ENCODE results near the gene GCNT2.

GCNT2 gene

DNA sequence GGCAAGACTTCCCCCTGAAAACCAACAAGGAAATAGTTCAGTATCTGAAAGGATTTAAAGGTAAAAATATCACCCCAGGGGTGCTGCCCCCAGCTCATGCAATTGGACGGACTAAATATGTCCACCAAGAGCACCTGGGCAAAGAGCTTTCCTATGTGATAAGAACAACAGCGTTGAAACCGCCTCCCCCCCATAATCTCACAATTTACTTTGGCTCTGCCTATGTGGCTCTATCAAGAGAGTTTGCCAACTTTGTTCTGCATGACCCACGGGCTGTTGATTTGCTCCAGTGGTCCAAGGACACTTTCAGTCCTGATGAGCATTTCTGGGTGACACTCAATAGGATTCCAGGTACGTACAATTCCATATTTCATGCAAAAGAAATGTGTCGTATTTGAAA is 35.8 kb downstream of the GCNT2 start:
- no peak overlapping the region for H3K27ac ChIP-seq (ENCODE audit: low read depth in 2 of 2, low read length in 2 of 2)
- H3K9me3 ChIP-seq (ENCODE audit: control insufficient read depth in 2 of 2, low read length in 2 of 2): no peaks in the 10 kb centered on the region
- H3K9ac ChIP-seq (ENCODE audit: low read depth in 1 of 2, low read length in 2 of 2): no peak overlapping the region
- H3K4me1 ChIP-seq (ENCODE audit: control insufficient read depth in 2 of 2, insufficient read depth in 2 of 2, low read length in 2 of 2): peaks cover 9 to 20% of the 10 kb centered on the region in 2 donors
- H3K36me3 ChIP-seq (ENCODE audit: control insufficient read depth in 2 of 2, insufficient read depth in 2 of 2, low read length in 2 of 2): no peaks in the 10 kb centered on the region
- no peaks in the 10 kb centered on the region for H3K27me3 ChIP-seq (ENCODE audit: control insufficient read depth in 2 of 2, insufficient read depth in 2 of 2, low read length in 2 of 2)
- peak overlapping the region; percentile 2 to 63 for H3K4me3 ChIP-seq (ENCODE audit: low read length in 2 of 2)

DNA sequence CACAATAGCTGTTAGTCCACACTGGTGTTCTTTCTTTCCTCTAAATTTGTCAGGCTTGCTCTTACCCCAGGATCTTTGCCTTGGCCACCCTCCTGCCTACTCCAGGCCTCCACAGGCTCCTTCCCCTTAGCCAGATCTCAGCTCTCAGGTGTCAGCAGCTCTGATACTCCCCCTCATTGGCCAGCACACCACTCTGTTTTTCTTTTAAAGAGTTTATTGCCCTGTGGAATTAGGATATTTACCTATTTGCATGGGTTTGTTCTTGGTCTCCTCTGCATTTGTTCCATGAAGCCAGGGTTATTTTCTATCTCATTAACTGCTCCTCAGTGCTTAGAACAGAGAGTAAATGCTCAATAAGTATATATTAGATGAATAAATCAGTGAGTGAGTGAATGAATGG is 36.8 kb downstream of the GCNT2 start:
- Histone ChIP-seq H3K4me1 (ENCODE audit: control insufficient read depth in 2 of 2, insufficient read depth in 2 of 2, low read length in 2 of 2) (peaks cover 9 to 13% of the 10 kb centered on the region in 2 donors), H3K27me3 (ENCODE audit: control insufficient read depth in 2 of 2, insufficient read depth in 2 of 2, low read length in 2 of 2) (no peaks in the 10 kb centered on the region), H3K9ac (ENCODE audit: low read depth in 1 of 2, low read length in 2 of 2) (no peak overlapping the region), H3K9me3 (ENCODE audit: control insufficient read depth in 2 of 2, low read length in 2 of 2) (no peaks in the 10 kb centered on the region), H3K4me3 (ENCODE audit: low read length in 2 of 2) (peak overlapping the region in 1 of 2 donors; percentile 63), H3K27ac (ENCODE audit: low read depth in 2 of 2, low read length in 2 of 2) (no peak overlapping the region), H3K36me3 (ENCODE audit: control insufficient read depth in 2 of 2, insufficient read depth in 2 of 2, low read length in 2 of 2) (no peaks in the 10 kb centered on the region)

DNA sequence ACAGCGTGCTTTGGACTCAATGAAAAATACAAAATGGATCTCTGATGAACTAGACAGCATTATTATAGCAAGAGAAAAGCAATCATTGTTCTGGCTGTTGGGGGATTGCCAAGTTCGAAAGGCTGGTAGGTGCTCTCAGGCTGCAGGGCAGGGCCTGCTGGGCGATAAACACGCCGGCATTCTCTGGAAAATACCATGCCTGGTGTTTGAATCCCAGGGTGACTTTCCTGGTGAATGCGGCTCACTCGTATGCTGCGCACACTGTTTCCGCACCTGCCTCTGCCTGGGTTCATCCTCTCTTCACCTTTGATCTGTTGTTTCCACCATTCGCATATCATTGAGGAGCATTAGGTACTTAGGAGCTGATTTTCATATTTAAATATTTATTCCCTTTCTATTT is 37.4 kb downstream of the GCNT2 start:
- H3K4me3 ChIP-seq (ENCODE audit: low read length in 2 of 2): peak overlapping the region in 1 of 2 donors; percentile 63
- peaks cover 9 to 10% of the 10 kb centered on the region in 2 donors for H3K4me1 ChIP-seq (ENCODE audit: control insufficient read depth in 2 of 2, insufficient read depth in 2 of 2, low read length in 2 of 2)
- no peak overlapping the region for H3K9ac ChIP-seq (ENCODE audit: low read depth in 1 of 2, low read length in 2 of 2)
- H3K9me3 ChIP-seq (ENCODE audit: control insufficient read depth in 2 of 2, low read length in 2 of 2): no peaks in the 10 kb centered on the region
- H3K27ac ChIP-seq (ENCODE audit: low read depth in 2 of 2, low read length in 2 of 2): no peak overlapping the region
- H3K27me3 ChIP-seq (ENCODE audit: control insufficient read depth in 2 of 2, insufficient read depth in 2 of 2, low read length in 2 of 2): no peaks in the 10 kb centered on the region
- no peaks in the 10 kb centered on the region for H3K36me3 ChIP-seq (ENCODE audit: control insufficient read depth in 2 of 2, insufficient read depth in 2 of 2, low read length in 2 of 2)

DNA sequence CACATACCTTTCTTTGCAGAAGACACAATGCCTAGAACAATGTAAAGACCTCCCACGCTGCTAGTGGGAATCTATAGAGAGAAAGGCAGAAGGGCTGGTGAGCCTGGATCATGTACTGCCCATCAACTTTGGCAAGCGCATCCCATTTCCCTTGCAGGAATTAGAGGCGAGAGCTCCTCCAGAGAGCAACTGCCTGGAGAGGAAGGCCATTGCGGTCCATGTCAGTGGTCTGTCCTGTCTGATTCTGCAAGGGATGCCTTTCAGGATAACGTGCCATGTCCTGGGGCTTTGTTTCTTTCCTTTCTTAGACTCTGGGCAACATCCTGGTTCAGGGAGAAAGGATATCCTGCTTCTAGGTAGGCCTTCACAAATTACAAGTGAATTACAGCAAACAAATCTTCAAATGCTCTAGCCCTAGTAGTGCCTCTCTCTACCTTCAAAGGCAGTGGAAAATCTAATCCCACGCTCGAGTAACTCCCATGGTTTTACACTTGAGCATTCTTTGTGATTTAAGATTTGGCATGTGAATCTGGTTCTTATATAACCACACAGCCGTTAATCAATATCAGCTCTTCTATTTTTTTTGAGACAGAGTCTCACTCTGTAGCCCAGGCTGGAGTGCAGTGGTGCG is 38.5 kb downstream of the GCNT2 start:
- Histone ChIP-seq H3K36me3 (ENCODE audit: control insufficient read depth in 2 of 2, insufficient read depth in 2 of 2, low read length in 2 of 2) (no peaks in the 10 kb centered on the region), H3K27ac (ENCODE audit: low read depth in 2 of 2, low read length in 2 of 2) (no peak overlapping the region), H3K4me1 (ENCODE audit: control insufficient read depth in 2 of 2, insufficient read depth in 2 of 2, low read length in 2 of 2) (peaks cover 4 to 10% of the 10 kb centered on the region in 2 donors), H3K4me3 (ENCODE audit: low read length in 2 of 2) (peak overlapping the region in 1 of 2 donors; percentile 26), H3K9ac (ENCODE audit: low read depth in 1 of 2, low read length in 2 of 2) (no peak overlapping the region), H3K9me3 (ENCODE audit: control insufficient read depth in 2 of 2, low read length in 2 of 2) (no peaks in the 10 kb centered on the region), H3K27me3 (ENCODE audit: control insufficient read depth in 2 of 2, insufficient read depth in 2 of 2, low read length in 2 of 2) (no peaks in the 10 kb centered on the region)

DNA sequence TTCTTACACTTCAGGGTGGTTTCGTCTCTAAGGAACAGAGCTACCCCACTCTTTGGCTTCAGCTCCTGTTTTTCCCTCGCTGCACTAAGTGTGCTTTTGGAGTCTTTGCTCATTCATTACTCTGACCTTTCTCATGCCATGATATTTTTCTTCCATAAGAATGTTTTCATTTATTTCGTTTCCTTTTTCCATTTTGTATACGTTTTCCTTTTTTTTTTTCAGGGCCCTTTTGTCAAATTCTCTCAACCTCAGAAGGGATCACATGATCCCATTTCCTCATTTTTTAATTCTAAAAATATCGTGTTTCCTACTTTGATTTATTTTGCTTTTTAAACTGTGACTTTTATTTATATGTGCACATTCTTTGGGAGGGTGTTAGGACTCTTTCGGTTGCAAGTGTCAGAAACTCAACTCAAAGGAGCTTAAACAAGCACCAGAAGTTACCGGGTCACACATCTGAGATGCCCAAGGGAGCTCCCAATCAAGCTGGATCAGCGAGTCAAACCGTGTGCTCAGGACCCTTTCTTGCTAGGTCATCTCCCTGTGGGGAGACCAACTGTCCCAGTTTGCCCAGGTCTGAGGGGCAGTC is 40.6 kb downstream of the GCNT2 start:
- H3K4me1 ChIP-seq (ENCODE audit: control insufficient read depth in 2 of 2, insufficient read depth in 2 of 2, low read length in 2 of 2): peaks cover 4 to 10% of the 10 kb centered on the region in 2 donors
- H3K27ac ChIP-seq (ENCODE audit: low read depth in 2 of 2, low read length in 2 of 2): no peak overlapping the region
- H3K4me3 ChIP-seq (ENCODE audit: low read length in 2 of 2): no peak overlapping the region

DNA sequence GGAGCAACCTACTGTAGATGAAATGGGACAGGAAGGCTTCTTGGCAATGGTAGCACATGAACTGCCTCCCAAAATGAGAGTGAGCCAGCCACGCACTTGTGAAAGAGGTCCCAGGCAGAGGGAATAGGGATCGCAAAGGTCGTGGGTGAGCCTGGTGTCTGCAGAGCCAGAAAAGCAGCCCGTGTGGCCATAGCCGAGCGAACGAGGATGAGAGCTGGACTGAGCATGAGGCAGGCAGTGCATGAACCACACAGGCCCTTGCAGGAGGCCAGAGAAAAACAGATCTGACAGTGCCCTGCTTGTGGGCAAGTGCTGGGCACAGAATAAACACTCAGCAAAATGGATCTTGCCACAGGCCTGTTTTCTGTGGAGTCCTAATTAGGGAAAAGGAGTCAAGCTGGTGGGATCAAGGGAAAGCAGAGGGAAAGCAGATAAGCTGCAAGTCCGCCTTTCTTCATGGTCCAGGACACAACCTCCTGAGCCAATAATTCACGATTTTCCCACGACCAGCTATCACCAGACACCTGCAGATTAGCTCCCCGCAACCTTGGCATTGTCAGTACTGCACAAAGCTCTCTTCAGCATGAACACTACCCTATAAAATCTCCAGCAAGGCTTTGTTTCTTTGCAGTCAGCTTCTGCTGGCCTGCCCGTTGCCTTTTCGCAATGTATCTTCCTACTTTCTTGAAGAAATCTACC is 44.0 kb downstream of the GCNT2 start:
- no peak overlapping the region for H3K4me3 ChIP-seq (ENCODE audit: low read length in 2 of 2)
- H3K4me1 ChIP-seq (ENCODE audit: control insufficient read depth in 2 of 2, insufficient read depth in 2 of 2, low read length in 2 of 2): peaks cover 0 to 8% of the 10 kb centered on the region in 2 donors
- H3K36me3 ChIP-seq (ENCODE audit: control insufficient read depth in 2 of 2, insufficient read depth in 2 of 2, low read length in 2 of 2): no peaks in the 10 kb centered on the region
- H3K9me3 ChIP-seq (ENCODE audit: control insufficient read depth in 2 of 2, low read length in 2 of 2): no peaks in the 10 kb centered on the region
- no peaks in the 10 kb centered on the region for H3K27me3 ChIP-seq (ENCODE audit: control insufficient read depth in 2 of 2, insufficient read depth in 2 of 2, low read length in 2 of 2)
- H3K9ac ChIP-seq (ENCODE audit: low read depth in 1 of 2, low read length in 2 of 2): no peak overlapping the region
- H3K27ac ChIP-seq (ENCODE audit: low read depth in 2 of 2, low read length in 2 of 2): no peak overlapping the region

More for the DNA sequence above, 40.6 kb downstream of the GCNT2 start:
- H3K27me3 ChIP-seq (ENCODE audit: control insufficient read depth in 2 of 2, insufficient read depth in 2 of 2, low read length in 2 of 2): no peaks in the 10 kb centered on the region
- H3K9me3 ChIP-seq (ENCODE audit: control insufficient read depth in 2 of 2, low read length in 2 of 2): no peaks in the 10 kb centered on the region
- H3K9ac ChIP-seq (ENCODE audit: low read depth in 1 of 2, low read length in 2 of 2): no peak overlapping the region
- no peaks in the 10 kb centered on the region for H3K36me3 ChIP-seq (ENCODE audit: control insufficient read depth in 2 of 2, insufficient read depth in 2 of 2, low read length in 2 of 2)

DNA sequence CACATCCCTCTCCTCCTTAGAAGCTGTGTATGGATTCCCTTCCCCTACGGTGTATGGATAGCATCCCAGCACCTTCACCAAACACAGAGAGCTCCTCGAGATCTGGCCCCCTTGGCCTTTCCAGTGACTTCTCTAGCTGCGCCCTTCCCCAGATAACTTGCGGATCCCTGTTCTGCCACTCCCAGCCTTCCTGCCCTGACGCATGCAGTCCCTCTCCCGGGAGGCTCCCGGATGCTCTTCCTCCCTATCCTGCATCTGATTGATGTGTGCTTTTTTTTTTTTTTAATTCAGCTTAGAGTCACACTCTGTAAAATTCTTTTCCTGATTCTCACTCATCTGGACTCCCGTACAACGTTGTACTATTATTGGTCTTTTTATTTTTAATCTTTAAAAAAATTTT is 44.8 kb downstream of the GCNT2 start:
- H3K27ac ChIP-seq (ENCODE audit: low read depth in 2 of 2, low read length in 2 of 2): no peak overlapping the region

DNA sequence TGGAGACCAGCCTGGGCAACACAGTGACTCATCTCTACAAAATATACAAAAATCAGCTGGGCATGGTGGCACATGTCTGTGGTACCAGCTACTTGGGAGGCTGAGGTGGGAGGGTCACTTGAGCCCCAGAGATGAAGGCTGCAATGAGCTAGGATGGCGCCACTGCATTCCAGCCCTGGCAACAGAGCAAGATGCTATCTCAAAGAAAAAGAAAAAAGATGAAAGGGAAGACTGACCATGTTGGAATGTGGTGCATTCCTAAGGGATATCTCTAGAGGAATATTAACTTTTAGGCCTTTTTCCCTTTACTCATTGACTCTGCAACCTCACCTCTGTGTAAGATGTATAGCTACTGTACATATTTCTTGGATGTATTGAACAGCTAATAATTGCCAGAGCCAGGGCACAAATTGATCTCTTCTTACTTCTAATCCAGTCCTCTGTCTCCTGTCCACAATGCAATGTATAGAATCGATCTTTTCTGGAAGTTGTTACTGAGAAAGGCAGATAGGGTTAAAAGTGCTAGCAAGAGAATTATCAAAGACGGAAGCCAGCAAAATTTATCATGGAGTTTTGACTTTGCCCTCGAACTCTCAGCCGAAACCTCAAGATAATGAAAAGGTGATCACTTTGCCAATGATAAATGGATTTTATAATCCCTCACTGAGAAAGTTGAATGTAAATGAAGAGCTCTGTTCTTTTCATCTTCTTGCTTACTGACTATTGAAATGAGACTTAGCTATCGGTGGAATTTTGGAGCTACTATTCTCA is 46.3 kb downstream of the GCNT2 start:
- Histone ChIP-seq H3K36me3 (ENCODE audit: control insufficient read depth in 2 of 2, insufficient read depth in 2 of 2, low read length in 2 of 2) (no peaks in the 10 kb centered on the region), H3K9me3 (ENCODE audit: control insufficient read depth in 2 of 2, low read length in 2 of 2) (no peaks in the 10 kb centered on the region), H3K27ac (ENCODE audit: low read depth in 2 of 2, low read length in 2 of 2) (no peak overlapping the region), H3K27me3 (ENCODE audit: control insufficient read depth in 2 of 2, insufficient read depth in 2 of 2, low read length in 2 of 2) (no peaks in the 10 kb centered on the region), H3K9ac (ENCODE audit: low read depth in 1 of 2, low read length in 2 of 2) (no peak overlapping the region), H3K4me3 (ENCODE audit: low read length in 2 of 2) (no peak overlapping the region), H3K4me1 (ENCODE audit: control insufficient read depth in 2 of 2, insufficient read depth in 2 of 2, low read length in 2 of 2) (peaks cover 0 to 8% of the 10 kb centered on the region in 2 donors)

More for the DNA sequence above, 44.8 kb downstream of the GCNT2 start:
- Histone ChIP-seq H3K4me1 (ENCODE audit: control insufficient read depth in 2 of 2, insufficient read depth in 2 of 2, low read length in 2 of 2) (peaks cover 0 to 8% of the 10 kb centered on the region in 2 donors), H3K9me3 (ENCODE audit: control insufficient read depth in 2 of 2, low read length in 2 of 2) (no peaks in the 10 kb centered on the region), H3K27me3 (ENCODE audit: control insufficient read depth in 2 of 2, insufficient read depth in 2 of 2, low read length in 2 of 2) (no peaks in the 10 kb centered on the region), H3K4me3 (ENCODE audit: low read length in 2 of 2) (no peak overlapping the region), H3K36me3 (ENCODE audit: control insufficient read depth in 2 of 2, insufficient read depth in 2 of 2, low read length in 2 of 2) (no peaks in the 10 kb centered on the region), H3K9ac (ENCODE audit: low read depth in 1 of 2, low read length in 2 of 2) (no peak overlapping the region)

DNA sequence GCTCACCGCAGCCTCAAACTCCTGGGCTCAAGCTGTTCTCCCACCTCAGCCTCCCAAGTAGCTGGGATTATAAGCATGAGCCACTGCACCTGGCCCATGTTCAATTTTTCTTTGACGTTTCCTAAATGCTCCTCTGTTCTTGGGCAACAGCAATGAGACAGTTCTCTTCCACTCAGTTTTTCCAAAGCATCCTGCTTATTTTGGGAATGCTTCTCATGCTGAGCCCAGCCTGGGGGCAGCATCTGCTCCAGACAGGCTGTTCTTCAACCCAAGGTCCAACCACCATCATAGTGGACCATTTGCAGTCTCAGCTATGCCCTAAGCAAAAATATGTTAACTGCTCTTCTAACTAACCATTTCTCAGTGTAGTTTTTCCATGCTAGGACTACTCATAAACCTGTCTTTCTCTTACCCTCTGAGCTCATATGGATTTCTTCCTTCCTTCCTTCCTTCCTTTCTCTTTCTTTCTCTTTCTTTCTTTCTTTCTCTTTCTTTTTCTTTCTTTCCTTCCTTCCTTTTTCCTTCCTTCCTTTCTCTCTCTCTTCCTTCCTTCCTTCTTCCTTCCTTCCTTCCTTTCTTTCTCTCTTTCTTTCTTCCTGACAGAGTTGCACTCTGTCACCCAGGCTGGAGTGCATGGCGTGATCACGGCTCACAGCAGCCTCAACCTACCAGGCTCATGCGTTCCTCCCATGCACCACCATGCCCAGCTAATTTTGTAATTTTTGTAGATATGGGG is 48.4 kb downstream of the GCNT2 start:
- Histone ChIP-seq H3K27me3 (ENCODE audit: control insufficient read depth in 2 of 2, insufficient read depth in 2 of 2, low read length in 2 of 2) (no peaks in the 10 kb centered on the region), H3K4me3 (ENCODE audit: low read length in 2 of 2) (no peak overlapping the region), H3K4me1 (ENCODE audit: control insufficient read depth in 2 of 2, insufficient read depth in 2 of 2, low read length in 2 of 2) (peaks cover 0 to 8% of the 10 kb centered on the region in 2 donors), H3K36me3 (ENCODE audit: control insufficient read depth in 2 of 2, insufficient read depth in 2 of 2, low read length in 2 of 2) (no peaks in the 10 kb centered on the region), H3K27ac (ENCODE audit: low read depth in 2 of 2, low read length in 2 of 2) (no peak overlapping the region), H3K9me3 (ENCODE audit: control insufficient read depth in 2 of 2, low read length in 2 of 2) (no peaks in the 10 kb centered on the region), H3K9ac (ENCODE audit: low read depth in 1 of 2, low read length in 2 of 2) (no peak overlapping the region)

Data from mucosa of rectum (tissue), 2 donors.